NCI-H146 treated with DMSO at 0.1 percent for 48 hours (cell line): ENCODE data around the gene CLCNKB.

Source experiments
- DNase-seq: peaks from one replicate; lab custom pipeline; 2025; ENCODE audit not compliant: unreplicated experiment; lab: John Stamatoyannopoulos, UW

CLCNKB gene

DNA sequence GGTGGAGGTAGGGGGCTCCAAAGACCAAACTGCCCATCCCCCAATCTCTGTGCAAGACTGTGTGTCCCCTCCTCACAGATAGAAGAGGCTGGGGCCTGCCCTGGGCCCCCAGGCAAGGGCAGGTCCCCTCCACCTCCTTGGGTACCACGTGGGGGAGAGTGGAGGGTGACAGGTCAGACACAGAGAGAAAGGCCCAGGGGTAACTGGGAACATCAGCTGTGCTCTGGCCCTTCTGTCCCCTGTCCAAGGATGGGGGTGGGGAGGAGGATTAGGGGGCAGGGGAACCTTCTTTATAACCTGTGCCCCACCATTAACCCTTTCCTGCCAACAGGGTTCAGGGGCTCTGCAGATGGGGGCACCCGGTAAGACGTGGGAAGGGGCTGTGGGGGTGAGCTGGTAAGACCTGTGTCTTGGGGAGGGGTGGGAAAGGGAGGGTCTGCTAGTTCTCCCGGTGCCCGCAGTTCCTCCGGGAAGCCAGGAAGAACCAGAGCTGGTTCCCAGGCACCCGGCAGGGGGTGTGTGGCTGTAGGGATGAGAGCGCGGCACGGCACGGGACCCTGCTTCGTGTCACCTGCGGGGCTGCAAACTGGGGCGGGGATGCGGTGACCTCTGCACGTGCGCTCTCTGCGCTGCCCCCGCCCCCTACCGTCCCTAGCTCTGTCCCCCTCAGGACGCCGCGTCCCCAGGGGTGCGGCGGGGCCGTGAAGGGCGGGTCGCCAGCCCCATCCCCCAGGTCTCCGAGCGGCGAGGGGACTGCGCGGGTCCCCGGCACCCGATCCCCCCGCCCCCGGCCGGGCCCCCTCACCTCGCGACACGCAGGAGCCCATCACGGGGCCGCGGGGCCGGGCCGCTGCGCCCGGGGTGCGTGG, 29.3 kb downstream of the CLCNKB start:
- DNase-seq, result no peak

DNA sequence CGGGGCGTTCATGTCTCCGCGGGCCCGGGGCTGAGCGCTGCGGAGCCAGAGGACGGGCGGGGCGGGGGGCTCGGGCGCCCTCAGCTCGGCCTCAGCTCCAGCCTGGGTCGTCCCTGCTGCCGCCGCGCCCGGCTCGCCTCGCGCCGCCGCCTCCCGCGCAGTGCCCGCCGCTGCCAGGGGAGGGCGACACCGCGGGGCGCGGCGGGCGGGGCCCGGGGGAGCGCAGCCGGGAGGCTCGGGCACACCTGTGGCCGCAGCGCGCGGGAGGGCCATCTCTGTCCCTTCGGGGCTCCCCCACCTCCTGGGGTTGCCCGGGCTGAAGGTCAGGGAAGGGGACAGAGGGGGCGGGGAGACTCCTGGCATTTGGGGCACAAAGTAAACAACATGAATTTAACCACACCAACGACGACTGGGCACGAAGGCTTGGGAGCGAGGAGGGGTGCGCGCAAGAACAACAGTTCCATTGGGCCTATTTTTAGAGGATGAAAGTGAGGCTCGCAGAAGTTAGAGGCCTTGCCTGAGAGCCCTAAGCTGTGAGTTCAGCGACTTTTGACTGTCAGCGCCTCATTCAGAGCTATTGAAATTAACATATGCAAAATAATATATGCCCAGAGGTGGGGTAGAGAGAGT, 30.0 kb downstream of the CLCNKB start, which contains the start of gene FAM131C:
FAM131C (minus strand) TSS at position 162 of the 630 bp plus-strand sequence. CDS start 209 bp downstream, outside the sequence.
- no peak for DNase-seq

DNA sequence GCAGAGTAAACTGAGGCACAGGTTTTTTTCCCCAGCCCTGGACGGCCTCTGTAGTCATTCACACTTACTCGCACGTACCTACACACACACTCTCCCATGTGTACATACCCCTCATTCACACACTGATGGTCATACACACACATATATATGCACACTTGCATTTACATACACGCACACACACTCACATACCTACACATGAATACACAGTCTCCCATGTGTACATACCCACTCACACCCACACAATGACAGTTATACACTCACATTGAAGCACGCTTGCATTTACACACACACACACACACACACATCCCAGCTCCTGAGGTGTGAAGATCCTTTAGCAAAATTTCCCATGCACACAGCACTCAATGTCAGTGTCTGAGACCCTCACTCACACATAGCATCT, 30.6 kb downstream of the CLCNKB start:
- no peak for DNase-seq

DNA sequence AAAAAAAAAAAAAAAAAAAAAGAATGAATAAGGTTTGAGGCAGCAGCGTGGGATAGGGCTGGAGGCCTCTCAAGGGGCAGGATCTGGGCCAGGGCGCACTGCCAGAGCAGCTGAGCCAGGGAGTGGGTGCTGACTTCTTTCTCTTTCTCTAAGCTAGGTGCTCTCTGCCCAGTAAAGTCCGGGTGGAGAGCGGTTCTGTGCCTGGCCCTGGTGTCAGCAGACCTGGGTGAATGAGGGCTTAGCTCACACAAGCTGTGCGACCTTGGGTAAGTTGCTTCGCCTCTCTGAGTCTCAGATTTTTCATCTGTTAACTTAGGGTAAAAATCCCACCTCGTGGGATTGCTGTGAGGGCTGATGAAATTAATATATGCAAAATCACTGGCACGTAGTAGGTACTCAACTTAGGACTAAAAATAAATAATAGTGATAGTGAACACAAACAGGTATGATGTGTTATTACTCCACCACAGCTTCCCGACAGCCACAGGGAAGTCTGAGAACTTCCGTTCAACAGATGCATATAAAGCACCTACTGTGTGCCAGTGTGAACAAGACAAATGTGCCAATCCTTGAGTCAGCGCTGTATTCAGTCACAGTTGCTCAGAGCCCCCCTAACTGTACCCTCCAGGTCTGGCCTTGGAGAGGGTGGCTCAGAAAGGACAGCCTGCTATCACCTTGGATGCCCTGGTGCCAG, 31.9 kb downstream of the CLCNKB start:
- DNase-seq, result no peak

DNA sequence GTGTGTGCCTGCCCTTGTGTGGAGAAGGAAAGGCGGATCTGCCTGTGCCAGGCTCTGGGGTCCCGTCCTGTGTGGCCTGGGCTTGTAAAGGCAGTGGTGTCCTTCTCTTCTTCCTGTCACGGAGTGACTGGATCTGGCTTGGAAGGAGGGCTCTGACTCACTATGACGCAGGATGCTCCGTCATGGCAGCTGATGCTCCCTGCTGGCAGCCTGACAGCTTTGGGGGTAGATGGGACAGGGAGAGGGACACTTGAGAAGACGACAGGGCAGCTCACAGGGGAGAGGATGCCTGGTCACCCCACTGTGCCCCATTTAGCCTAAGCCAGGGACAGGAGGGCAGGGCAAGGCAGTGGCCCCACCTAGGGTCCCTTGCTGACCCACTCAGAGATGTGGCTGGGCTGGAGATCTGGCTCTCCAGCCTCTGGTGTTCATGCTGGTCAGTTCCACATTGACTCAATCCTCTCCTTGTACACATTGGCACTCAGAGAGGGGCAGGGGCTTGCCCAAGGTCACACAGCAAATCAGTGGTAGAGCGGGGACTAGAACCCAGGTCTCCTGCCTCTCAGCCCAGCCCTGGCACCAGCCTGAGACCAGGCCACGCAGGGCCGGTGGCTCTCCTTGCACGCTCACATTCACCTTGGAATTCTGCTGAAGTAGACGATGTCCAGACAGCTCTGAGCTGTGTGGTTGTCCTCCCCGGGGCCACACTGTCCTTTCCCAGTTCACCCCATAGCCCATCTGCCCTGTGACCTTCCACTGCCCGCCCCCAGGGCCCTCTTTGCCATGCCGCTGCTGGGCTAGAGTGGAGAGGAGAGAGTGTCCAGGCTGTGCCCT, 32.7 kb downstream of the CLCNKB start:
- DNase-seq, result no peak

DNA sequence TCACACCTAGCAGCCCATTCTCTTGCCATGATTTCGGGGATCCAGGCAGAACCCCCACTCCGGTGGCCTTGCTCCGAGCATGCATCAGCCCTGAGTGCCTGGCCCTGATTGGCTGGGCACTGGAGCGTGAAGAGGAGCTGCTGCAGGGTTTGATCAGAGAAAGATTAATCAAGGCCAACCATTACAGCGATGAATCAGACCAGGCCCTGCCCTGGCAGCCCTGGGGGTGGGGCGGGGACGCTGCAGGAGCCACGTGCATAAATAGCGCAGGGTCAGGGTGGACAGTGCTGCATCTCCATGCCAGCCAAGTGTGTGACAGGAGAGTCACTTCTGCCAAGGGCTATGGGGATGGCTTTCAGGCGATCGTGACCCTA, 33.3 kb downstream of the CLCNKB start:
- DNase-seq, result no peak

DNA sequence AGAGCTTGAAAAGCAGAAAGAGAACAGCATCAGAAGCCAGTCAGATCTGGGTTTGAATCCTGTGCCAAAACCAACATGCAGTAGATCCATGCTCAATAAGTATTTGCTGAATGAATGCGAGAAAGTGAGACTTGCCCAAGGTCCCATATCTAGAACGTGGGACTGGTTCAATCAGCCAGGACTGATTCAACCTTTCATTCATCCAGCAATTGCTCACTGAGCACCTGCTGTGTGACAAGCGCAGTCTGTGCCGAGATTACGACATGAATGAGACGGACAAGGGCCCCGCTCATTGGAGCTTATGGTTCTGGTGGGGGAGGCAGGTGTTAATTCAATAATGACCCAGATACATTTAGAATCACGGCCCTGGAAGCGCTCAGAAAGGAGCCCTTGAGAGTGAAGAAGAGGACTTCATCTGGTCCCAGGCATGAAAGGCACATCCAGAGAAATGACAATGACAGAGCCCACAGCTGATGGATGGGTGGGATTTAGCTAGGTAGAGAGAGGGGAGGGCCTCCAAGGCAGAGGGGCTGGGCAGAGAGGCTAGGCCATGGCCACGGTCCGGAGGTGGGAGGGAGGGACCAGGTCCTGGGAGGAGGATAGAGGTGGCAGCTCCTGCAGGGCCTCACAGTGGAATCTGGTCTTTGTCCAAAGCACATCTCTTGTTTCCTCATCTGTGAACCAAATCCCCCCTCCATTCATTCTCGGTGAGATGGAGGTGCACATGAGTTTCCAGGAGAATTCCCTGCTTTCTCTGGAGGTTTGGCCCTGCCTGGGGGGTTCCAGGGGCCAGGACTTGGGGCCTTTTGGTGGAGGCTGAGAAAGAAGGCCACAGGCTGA, 34.0 kb downstream of the CLCNKB start:
- no peak for DNase-seq

DNA sequence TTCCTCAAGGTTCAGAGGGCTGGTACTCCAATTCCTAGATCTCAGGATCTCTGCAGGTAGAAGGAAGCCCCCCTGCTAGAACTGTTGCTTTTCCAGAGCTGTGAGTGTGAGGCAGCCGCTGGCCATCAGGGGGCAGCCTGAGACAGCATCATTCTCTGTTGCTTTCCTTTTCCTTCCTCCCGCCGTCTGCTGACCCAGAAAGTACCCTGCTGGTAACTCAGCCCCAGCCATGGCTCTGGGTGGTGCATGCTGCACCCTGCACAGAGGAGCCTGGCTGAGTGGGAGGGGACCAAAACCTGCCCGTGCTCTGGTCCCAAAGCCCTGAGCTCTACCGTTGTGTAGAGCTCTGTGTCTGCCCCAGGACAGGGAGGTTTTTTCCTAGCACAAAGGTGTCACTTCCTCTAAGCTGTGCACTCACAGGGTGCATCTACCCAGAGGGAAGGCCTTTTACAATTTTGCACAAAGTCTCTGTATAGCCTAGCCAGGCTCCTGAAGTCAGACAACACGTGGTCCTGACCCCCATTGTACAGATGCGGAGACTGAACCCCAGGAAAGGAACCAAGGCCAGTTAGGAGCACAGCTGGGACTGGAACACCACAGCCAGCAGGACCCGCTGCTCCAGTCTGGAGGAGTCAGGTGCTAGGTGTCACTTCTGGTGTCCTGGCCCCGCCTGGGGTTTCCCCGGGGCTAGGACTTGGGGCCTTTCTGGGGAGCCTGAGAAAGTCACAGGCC, 35.5 kb downstream of the CLCNKB start:
- DNase-seq, result peak; percentile 39

DNA sequence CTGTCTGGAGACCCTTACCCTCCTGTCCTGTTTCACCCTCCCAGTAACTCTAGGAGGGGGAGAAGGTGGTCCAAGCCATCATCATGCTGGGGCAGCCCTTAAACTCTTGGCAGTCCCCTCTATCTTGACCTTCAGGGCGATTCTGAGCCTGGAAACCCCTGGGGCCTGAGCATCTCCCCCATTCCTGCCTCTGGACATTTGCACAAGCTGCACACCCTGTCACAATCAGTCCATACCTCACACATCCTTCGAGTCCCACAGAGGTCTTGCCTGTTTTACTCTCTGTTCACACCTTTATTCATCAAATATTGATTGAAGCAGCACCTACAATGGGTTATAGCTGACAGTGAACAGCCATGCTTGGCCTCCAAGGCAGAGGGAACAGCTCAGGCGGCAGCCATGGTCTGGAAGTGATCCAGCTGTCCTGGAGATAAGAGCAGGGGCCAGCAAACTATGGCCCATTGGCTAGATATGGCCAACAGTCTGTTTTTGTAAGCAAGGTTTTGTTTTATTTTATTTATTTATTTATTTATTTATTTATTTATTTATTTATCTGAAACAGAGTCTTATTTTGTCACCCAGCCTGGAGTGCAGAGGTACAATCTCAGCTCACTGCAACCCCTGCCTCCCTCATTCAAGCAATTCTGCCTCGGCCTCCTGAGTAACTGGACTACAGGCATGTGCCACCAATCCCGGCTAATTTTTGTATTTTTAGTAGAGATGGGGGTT, 37.0 kb downstream of the CLCNKB start:
- DNase-seq, result no peak

DNA sequence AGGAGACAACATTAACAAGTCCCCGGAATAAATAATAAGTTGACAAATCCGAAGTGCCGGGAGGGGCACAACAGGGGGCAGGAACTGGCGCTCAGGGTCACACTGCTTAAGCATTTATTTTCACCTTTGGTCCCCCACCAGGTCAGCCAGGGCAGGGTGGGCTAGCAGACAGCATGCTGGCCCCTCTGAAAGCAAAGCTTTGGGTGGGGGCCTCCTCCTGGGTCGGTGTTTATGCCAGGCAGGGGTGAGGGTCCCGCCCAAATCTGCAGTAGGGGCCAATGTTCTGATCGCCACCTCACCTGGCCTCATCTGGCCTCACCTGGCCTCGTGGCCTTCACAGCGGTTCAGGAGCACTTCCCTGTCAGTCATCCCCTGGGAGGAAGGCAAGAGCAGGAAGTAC, 38.1 kb downstream of the CLCNKB start:
- DNase-seq, result no peak

DNA sequence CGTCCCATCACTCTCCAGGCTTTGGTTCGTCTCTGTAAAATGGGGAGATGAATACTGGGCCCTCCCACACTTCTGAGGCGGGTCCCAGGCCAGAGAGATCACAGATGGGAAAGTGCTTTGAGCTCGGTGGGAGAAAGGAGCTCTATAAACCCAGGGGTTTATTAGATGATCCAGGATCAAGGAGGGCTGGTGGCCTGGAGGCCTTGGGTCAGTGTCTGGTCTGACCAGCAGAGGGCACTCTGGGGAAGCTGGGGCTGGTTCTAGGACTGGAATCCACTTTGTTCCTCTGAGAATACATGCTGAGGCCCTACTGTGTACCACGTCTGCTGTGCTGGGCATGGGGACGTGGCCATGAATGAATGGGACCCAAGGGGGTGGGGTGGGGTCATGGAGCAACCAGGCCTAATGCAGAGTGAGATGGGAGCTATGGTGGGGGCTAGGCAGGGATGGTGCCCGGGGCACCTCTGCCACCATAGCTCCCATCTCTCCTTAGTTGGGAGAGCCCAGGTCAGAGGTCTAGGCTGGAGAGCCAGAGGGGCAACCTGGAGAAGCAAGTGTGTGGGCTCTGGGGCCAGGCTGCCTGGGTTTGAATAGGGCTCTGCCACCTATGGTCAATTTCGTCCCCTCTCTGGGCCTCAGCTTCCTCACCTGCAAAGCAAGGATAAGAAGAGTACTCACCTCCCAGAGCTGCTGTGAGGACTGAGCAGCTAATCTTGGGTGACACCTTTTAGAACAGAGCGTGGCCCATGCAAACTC, 38.9 kb downstream of the CLCNKB start:
- no peak for DNase-seq

DNA sequence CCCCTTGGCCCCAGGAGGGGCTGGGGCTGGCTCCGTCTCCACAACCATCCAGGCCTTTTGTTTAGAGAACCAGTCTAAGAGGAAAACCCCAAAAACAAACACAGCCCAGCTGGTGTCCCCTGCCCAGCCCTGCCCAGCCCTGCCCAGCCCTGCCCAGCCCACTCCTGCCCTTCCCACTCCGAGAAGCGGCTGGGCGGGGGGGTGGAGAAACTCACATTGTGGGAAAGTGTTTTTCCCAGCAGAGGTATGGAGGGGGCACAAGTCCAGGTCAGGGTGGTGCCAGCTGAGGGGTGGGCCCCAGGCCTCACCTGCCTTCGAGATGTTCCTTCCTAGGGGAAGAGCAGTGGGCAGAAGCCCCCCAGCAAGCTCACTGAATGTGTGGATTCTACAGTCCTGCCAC, 39.9 kb downstream of the CLCNKB start:
- no peak for DNase-seq

DNA sequence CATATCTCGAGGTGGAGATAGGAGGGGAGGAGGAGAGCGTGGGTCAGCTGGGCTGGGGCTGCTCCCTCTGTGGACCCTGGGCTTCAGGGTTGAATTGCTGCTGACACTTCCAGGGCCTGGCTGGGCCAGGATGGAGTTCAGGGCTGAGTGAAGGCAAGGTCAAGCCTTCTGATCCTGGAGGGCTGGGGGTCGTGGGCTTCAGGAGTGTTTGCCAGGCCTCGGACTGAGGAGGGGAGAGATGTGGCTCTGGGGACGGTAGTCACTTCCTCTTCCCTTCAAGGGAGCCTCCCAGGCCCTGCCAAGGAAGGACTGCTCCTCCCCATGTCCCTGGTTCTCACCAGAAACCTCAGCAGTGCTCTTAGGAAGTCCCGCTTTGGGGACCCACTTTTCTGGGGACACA, 41.9 kb downstream of the CLCNKB start:
- no peak for DNase-seq

DNA sequence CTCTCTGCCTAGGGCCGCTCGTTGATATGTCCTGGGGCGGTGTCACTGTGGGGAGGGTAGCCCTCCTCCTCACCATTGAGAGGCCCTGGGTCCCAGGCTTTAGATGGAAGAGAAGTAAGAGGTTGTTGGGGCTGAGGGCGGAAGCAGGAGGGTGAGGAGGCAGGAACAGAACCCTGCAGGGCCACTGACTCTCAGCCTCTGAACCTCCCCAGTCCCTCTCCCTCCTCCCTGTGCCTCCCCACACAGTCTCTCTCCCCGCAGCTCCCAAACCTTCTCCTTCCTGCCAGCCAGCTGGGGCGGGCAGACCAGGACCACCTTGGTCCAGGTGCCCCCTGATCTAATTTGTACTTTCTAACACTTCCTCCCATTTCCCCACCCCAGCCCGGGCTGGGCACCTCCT, 44.2 kb downstream of the CLCNKB start:
- DNase-seq, result no peak

DNA sequence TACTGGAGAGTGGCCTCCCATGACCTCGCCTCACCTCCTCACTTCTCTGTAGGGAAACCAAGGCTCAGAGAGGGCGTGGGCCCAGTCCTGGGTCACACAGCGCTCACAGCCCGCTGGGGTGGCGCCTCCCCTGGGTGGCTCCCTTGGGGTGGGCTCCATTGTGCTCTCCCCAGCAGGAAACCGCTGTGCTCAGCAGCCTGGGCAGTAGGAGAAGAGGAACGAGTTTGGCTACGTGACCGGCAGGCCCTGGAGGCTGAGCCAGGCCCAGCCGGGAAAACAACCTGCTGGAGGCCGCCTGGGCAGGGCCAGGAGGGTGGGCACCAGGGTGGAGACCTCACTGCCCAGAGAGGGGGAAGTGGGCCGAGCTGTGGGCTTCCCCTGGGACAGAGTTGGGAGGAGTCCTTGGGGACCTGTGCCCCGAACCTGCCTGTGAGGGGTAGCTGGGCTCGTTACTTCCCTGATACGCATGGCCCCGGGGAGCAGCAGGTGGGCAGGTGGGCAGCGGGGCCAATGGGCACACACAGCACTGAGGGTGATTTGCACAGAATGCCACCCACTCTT, 44.8 kb downstream of the CLCNKB start:
- DNase-seq, result no peak

DNA sequence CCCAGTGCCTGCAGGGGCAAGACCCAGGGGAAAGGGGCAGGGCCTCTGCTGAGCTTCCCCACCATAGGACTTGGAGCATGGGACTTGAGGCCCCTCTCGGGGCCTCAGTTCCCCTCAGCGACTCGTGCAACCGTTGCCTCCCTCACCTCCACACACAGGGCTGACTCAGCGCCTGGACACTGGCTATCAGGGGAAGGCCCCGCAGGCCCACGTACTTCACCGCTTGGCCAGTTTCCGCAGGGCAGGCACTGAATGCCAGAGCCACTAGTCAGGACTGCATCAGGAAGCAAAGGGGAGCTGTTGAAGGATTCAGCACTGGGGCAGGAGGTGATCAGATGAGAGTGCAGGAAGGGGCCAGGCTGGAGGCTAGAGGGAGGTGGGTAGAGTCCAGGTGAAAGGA, 45.4 kb downstream of the CLCNKB start:
- no peak for DNase-seq

DNA sequence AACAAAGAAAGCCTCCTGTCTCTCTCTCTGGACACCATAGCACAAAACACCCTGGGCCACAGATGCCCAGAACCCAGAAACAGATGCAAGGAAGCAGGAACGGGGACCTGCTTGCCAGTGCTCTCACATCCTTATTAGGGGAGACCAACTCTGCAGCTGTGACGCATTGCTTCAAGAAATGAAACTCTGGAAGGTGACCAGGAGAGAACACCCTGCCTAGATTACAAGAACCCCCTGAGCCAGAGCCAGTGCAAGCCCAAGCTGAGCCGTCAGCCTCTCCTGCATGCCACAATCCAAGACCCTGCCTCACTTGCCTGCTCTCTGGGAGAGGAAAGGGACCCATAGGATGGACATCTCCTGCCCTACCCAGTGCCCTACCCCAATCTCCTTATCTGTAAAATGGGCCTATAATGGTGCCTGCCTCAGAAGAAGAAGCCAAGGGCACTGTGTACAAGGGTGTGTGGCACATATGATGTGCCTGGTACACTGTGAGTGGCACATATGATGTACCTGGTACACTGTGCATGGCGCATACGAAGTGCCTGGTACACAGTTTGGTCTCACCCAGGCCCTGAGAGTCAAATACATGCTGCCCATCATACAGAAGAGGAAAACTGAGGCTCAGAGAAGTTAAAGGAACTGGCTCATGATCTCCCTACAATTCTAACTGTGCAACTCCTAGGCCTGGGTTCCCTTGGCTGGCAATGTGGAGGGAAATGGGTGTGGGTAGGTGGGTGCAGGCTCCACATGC, 46.7 kb downstream of the CLCNKB start:
- no peak for DNase-seq
